A549 (cell line): Measurements from ENCODE around the gene PFDN1.

Experiments used
- CHD4 ChIP-seq: fragments of 200-600 bp; sonication (generic); IDR thresholded peaks from 2 replicates; pipeline ENCODE4 v1.6.1; 2016; ENCODE audit warnings: antibody characterized with exemption, mild to moderate bottlenecking, borderline replicate concordance
- CTCF ChIP-seq: fragments of >200 bp; sonication (Bioruptor Twin); formaldehyde crosslinking; IDR thresholded peaks from 3 replicates; pipeline ENCODE4 v1.5.1; 2016
- EP300 ChIP-seq, 2 experiments: fragments of >200 bp; sonication (Bioruptor Twin); formaldehyde crosslinking; IDR thresholded peaks; 2 replicates in 1 of 2; 3 replicates in 1 of 2; pipeline ENCODE4 v1.6.1; 2016 to 2017
- FOSL2 ChIP-seq, 2 experiments: fragments of 450-650 bp in 1 of 2; fragments of >200 bp in 1 of 2; sonication (Bioruptor Twin) in 1 of 2; formaldehyde crosslinking; IDR thresholded peaks; 2 replicates each; pipeline versions ENCODE4 v1.5.0 to v1.6.1; 2016 to 2020; ENCODE audit warnings: mild to moderate bottlenecking in 1 of 2, moderate library complexity in 1 of 2
- FOXS1 ChIP-seq: fragments of 250-450 bp; sonication (Bioruptor Pico); IDR thresholded peaks from 2 replicates; pipeline ENCODE4 v1.5.0; 2020; ENCODE audit warnings: mild to moderate bottlenecking, moderate library complexity
- PHF8 ChIP-seq: fragments of 200-600 bp; sonication (generic); IDR thresholded peaks from 2 replicates; pipeline ENCODE4 v1.6.1; 2016; ENCODE audit warnings: low read depth, mild to moderate bottlenecking, antibody characterized with exemption, moderate library complexity, borderline replicate concordance
- POLR2A ChIP-seq: IDR thresholded peaks from 2 replicates; pipeline ENCODE4 v1.6.1; 2012; ENCODE audit warnings: mild to moderate bottlenecking, low read length
- RAD21 ChIP-seq, 2 experiments: fragments of >200 bp in 1 of 2; sonication (Bioruptor Twin) in 1 of 2; formaldehyde crosslinking in 1 of 2; IDR thresholded peaks in 1 of 2; conservative IDR thresholded peaks in 1 of 2; 2 replicates in 1 of 2; 3 replicates in 1 of 2; pipeline ENCODE4 v1.6.1; 2012 to 2018; ENCODE audit warnings: inconsistent platforms in 1 of 2
- TP53 ChIP-seq: fragments of 250-450 bp; sonication (Bioruptor Pico); IDR thresholded peaks from 2 replicates; pipeline ENCODE4 v1.5.0; 2021; ENCODE audit warnings: mild to moderate bottlenecking, moderate library complexity
- TF ChIP-seq, protein P1 (sequence below): fragments of 200-600 bp; sonication (generic); IDR thresholded peaks from 2 replicates; pipeline ENCODE4 v1.6.1; 2016; ENCODE audit warnings: antibody characterized with exemption, mild to moderate bottlenecking, moderate library complexity
- TF ChIP-seq, protein P2 (sequence below): fragments of 450-650 bp; IDR thresholded peaks from 2 replicates; pipeline ENCODE4 v1.6.1; 2014; ENCODE audit warnings: antibody characterized with exemption

- TF ChIP-seq RAD21 (conservative IDR thresholded peaks at IDR 0.05 in 1 of 2, IDR thresholded peaks at IDR 0.05 in 1 of 2) (no peak), CTCF (no peak), POLR2A (no peak), EP300 (IDR thresholded peaks at IDR 0.05) (no peak), FOXS1 (CRISPR knock-in tag) (no peak), PHF8 (no peak), FOSL2 (IDR thresholded peaks at IDR 0.05) (no peak), FOSL2 (CRISPR knock-in tag; IDR thresholded peaks at IDR 0.05) (no peak), CHD4 (no peak), TP53 (CRISPR knock-in tag) (no peak)
- TF ChIP-seq, protein P1, sequence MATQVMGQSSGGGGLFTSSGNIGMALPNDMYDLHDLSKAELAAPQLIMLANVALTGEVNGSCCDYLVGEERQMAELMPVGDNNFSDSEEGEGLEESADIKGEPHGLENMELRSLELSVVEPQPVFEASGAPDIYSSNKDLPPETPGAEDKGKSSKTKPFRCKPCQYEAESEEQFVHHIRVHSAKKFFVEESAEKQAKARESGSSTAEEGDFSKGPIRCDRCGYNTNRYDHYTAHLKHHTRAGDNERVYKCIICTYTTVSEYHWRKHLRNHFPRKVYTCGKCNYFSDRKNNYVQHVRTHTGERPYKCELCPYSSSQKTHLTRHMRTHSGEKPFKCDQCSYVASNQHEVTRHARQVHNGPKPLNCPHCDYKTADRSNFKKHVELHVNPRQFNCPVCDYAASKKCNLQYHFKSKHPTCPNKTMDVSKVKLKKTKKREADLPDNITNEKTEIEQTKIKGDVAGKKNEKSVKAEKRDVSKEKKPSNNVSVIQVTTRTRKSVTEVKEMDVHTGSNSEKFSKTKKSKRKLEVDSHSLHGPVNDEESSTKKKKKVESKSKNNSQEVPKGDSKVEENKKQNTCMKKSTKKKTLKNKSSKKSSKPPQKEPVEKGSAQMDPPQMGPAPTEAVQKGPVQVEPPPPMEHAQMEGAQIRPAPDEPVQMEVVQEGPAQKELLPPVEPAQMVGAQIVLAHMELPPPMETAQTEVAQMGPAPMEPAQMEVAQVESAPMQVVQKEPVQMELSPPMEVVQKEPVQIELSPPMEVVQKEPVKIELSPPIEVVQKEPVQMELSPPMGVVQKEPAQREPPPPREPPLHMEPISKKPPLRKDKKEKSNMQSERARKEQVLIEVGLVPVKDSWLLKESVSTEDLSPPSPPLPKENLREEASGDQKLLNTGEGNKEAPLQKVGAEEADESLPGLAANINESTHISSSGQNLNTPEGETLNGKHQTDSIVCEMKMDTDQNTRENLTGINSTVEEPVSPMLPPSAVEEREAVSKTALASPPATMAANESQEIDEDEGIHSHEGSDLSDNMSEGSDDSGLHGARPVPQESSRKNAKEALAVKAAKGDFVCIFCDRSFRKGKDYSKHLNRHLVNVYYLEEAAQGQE = no peak
- TF ChIP-seq, protein P2, sequence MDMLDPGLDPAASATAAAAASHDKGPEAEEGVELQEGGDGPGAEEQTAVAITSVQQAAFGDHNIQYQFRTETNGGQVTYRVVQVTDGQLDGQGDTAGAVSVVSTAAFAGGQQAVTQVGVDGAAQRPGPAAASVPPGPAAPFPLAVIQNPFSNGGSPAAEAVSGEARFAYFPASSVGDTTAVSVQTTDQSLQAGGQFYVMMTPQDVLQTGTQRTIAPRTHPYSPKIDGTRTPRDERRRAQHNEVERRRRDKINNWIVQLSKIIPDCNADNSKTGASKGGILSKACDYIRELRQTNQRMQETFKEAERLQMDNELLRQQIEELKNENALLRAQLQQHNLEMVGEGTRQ = no peak
These were observed 27.1 kb downstream of the PFDN1 start for GRCh38 chr5:140275837-140276236.
